Activated CD8-positive, alpha-beta T cell treated with anti-CD3 and anti-CD28 coated beads, Interleukin-2, amount 10 ng/mL, durations not matched to agents 7 days and 5 days (primary cell): ENCODE measurements around the gene DERL3. TPM values are rescaled to one million over a fixed set of nuclear protein-coding genes. Genes with fewer than 3 reads are reported as not detected.
A peak's percentile ranks its signal among the peaks of the same experiment; 100 is the strongest.

Experiments
- ATAC-seq: fragments of 150-1000 bp; cut with Tn5 transposase; one replicate; pipeline ENCODE4 v1.10.0; 2021; ENCODE audit warnings: moderate library complexity
- CTCF ChIA-PET: fragments of 350-600 bp; sonication (Branson Sonifier 250); formaldehyde crosslinking; loops from one replicate; lab custom pipeline; 2021; ENCODE audit warnings: antibody characterized with exemption; lab: Charles Lee
- POLR2A ChIA-PET: fragments of 350-600 bp; sonication (Branson Sonifier 250); formaldehyde crosslinking; loops from one replicate; lab custom pipeline; 2021; ENCODE audit warnings: antibody characterized with exemption; lab: Charles Lee
- DNase-seq: peaks from one replicate; pipeline ENCODE4 v3.0.0-alpha.2; 2020
- H3K27ac Mint-ChIP-seq: one replicate; pipeline ENCODE4 v1.8.0; 2021; ENCODE audit warnings: mild to moderate bottlenecking, mixed read lengths
- H3K27me3 Mint-ChIP-seq: one replicate; pipeline ENCODE4 v1.8.0; 2021; ENCODE audit warnings: low read depth, mixed read lengths
- H3K36me3 Mint-ChIP-seq: one replicate; pipeline ENCODE4 v1.8.0; 2021; ENCODE audit warnings: low read depth, mixed read lengths
- H3K4me1 Mint-ChIP-seq: one replicate; pipeline ENCODE4 v1.8.0; 2021; ENCODE audit warnings: low read depth, mixed read lengths
- H3K4me3 Mint-ChIP-seq: one replicate; pipeline ENCODE4 v1.8.0; 2021; ENCODE audit warnings: mild to moderate bottlenecking, mixed read lengths
- H3K9me3 Mint-ChIP-seq: one replicate; pipeline ENCODE4 v1.8.0; 2022; ENCODE audit warnings: mixed read lengths; ENCODE audit not compliant: insufficient read depth
- total RNA-seq, 2 experiments: library from RNA; stranded (reverse); gene quantifications; one replicate each; pipeline ENCODE4 v1.2.3, GENCODE V29; 2021

The DERL3 gene
- total RNA-seq, 2 experiments from 2014 or later = 8.1 to 10.0 TPM

DNA sequence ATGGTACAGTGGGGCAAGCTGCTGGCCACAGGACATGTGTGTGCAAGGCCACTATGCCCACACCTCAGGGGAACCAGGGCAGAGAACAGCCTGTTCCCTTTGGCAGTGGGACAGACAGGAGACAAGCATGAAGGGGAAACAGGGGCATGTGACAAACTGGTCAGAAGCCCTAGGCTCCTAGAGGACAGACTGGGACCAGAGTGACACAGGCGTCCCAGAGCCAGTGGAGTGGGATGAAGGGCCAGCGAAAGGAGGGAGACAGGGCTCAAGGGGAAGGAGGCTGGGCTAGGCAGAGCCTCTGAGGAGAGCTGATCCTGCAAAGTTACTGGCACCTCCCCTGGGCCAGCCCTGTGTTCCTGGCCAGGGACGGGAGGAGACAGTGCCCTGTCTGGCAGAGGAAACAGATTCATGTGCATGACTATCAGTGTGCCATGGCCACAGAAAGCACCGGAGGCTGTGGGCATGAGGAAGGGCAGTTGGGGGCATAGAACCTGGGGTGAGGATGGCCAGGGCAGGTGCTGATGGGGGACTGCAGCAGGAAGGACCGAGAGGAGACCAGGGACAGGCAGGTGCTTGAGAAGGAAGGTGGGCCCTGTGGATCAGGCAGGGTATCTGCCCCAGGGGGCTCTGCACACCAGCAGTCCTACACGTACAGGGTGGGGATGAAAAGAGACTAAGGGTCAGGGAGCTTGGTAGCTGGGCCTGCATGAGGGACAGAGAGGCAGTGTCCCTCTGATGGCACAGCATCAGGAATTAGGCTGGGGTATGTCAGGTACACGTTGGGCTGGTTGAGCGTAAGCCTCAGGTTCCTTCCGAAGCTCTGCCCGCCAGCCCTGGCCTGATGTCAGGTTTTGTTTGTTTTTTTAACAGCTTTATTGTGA lies 9.8 kb downstream of the DERL3 start:
- H3K9me3 Mint-ChIP-seq = no peaks in the 10 kb centered on the region
- no peak overlapping the region for H3K4me3 Mint-ChIP-seq
- DNase-seq (no peak), ATAC-seq (no peak)
- no peaks in the 10 kb centered on the region for H3K27me3 Mint-ChIP-seq
- H3K4me1 Mint-ChIP-seq = peaks cover 25% of the 10 kb centered on the region
- ChIA-PET POLR2A (interaction anchor here (0.6 kb wide), 1 partner anchor 184 kb away, joined by 3 read pairs; no protein-coding TSS in a partner anchor), CTCF (interaction anchor here (0.9 to 1.2 kb wide), 2 partner anchors 8 to 65 kb away, joined by 3 to 5 read pairs; partner anchors contain the start of gene MIF)
- peak overlapping the region; percentile 69 for H3K27ac Mint-ChIP-seq
- peaks cover 52% of the 10 kb centered on the region for H3K36me3 Mint-ChIP-seq

DNA sequence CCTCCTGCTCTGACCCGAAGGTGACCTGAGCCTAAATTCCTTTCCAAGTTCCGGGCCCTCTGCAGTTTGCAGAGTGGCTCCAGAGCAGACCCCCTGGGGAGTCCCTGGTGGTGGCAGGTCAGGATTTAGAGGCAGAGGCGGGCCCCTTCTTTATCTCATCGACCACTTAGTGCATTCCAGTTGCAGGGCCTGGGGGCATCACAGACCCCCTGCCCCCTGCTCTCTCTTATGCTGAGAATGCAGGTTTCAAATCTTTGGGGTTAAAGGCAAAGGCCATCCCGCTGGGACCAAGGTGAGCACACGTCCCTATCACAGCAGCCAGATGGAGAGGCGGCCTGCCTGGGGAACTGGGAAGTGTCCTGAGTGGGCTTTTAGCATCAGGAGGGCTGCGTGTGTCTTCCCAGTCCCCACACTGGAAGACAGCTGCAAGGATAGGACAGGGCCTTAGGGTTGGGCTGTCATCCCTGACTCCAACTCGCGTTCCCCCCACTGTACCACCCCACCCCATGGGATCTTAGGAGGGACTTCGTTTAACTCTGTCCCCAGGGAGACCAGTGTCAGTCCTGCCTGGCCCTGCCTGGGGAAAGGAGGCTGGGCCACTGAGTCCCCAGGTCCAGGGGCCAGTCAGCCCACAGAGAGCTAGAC lies 11.3 kb downstream of the DERL3 start:
- Mint-ChIP-seq H3K9me3 (no peaks in the 10 kb centered on the region), H3K27ac (peak overlapping the region; percentile 69), H3K36me3 (peaks cover 67% of the 10 kb centered on the region), H3K27me3 (no peaks in the 10 kb centered on the region), H3K4me3 (no peak overlapping the region), H3K4me1 (peaks cover 37% of the 10 kb centered on the region)
- ChIA-PET CTCF (no interaction called here), POLR2A (no interaction called here)
- DNase-seq (no peak), ATAC-seq (no peak)

DNA sequence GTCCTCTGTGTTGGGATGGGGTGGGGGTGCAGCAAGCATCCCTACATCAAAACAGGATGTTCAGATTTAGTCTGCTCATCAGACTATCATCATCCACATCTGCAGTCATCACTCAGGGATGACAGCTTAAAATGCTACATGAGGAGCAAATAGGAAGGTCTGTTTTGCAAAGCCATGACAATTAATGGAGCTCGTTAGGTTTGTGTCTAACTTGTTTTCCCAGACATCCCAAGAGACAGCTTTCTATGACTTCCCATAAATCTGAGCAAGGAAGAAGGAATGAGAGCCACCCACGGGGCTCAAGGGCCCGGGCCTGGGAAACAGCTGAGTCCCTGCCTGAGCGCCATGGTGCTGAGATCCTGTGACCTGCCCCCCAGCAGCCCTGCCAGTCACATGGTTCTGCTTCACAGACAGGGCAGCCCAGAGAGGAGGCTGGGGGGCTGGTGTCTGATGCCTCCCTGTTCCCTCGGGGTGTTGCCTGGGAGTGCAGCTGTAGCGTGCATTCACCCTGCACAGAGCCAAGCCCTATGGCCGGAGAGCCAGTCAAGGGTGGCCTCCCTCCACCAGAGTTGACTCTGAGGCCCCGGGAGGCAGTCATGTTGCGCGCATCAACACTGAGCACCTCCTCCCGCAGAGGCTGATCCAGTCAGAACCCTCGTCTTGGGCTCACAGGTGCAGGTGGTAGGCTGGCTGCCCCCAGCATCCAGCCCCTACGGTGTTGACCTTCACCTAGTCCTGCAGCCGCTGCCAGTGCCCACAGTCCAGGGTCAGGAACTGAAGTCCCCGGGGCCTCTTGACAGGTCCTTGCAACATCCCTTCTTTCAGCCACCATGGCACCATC lies 12.1 kb downstream of the DERL3 start:
- no peak for ATAC-seq
- peak overlapping the region; percentile 94 for H3K27ac Mint-ChIP-seq
- H3K36me3 Mint-ChIP-seq = peaks cover 74% of the 10 kb centered on the region

DNA sequence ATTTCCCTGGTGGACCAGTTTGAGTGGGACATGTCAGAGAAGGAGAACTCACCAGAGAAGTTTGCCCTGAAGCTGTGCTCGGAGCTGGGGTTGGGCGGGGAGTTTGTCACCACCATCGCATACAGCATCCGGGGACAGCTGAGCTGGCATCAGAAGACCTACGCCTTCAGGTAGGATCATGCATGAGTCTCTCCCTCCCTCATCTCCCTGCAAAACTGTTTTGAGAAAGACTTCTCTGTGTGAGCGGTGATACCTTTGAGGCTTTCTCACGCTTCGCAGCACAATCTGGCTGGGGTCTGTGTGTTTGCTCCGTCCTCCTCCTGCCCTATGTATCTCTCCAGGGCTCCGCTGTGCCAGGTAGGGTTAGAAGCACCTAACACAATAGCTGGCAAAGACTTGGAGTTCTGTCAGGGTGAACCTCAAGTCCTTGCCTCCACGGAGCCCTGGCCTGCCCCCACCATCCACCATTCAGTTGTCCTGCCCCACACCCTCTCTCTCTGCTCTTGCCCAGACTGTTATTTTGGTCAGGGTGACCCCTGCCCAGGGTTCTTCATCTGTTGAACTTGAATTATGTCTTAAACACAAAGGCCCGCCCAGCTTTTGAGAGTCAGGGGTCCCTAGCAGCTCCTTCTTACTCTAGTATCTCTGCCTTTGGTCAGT lies 13.4 kb downstream of the DERL3 start:
- no peak for DNase-seq
- ChIA-PET POLR2A (no interaction called here), CTCF (interaction anchor here (1.2 kb wide), 1 partner anchor 69 kb away, joined by 3 read pairs; the partner anchor contains the start of gene MIF)
- peak overlapping the region; percentile 94 for H3K27ac Mint-ChIP-seq
- no peak for ATAC-seq
- H3K9me3 Mint-ChIP-seq = no peaks in the 10 kb centered on the region
- no peak overlapping the region for H3K4me3 Mint-ChIP-seq
- peaks cover 80% of the 10 kb centered on the region for H3K36me3 Mint-ChIP-seq
- H3K4me1 Mint-ChIP-seq = peaks cover 55% of the 10 kb centered on the region
- no peaks in the 10 kb centered on the region for H3K27me3 Mint-ChIP-seq

More for the DNA sequence above, 12.1 kb downstream of the DERL3 start:
- Mint-ChIP-seq H3K9me3 (no peaks in the 10 kb centered on the region), H3K27me3 (no peaks in the 10 kb centered on the region), H3K4me1 (peaks cover 44% of the 10 kb centered on the region), H3K4me3 (no peak overlapping the region)
- ChIA-PET POLR2A (interaction anchor here (1.1 kb wide), 1 partner anchor 12 kb away, joined by 3 read pairs; no protein-coding TSS in a partner anchor), CTCF (no interaction called here)
- DNase-seq = no peak

DNA sequence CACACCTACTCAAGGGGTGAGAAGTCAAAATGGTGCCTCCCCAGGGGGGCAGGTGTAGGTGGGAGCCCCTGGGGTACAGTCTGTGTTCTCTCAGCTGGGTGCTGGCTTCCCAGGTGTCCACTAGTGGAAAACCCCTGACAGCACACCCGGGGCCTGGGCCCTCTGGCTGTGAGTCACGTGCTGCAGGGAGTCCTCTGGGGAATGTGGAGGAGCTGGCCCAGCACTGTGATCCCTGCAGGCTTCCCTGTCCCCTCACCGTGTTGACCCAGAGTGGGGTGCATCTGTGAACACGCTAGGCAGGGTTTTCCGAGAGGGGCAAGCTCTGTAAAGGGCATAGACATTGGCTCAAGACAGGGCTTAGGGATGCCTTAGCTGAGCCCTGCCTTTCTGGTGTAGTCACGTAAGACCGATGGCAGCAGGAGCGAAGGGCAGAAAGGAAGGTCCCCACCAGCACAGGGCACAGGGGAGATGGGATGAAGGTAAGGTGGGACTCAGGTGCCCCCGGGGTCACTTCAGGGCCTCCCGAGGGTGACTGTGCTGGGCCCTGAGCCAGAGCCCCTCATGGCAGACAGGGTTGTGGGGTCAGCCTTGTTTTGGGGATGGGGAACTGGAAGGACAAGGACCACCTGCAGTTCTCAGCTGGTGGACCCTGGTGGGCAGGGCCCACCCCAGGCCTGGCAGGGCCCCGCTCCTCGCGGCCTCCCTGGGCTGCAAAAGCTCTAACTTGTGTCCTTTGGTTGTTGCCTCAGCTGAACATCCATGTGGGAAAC lies 14.1 kb downstream of the DERL3 start:
- ATAC-seq (no peak), DNase-seq (no peak)
- ChIA-PET CTCF (interaction anchor here (1.2 to 2.5 kb wide), 3 partner anchors 25 to 70 kb away, joined by 3 to 7 read pairs (median 3); partner anchors contain the start of genes MIF and SLC2A11), POLR2A (no interaction called here)
- H3K4me1 Mint-ChIP-seq = peaks cover 59% of the 10 kb centered on the region
- H3K9me3 Mint-ChIP-seq = no peaks in the 10 kb centered on the region
- peak overlapping the region; percentile 94 for H3K27ac Mint-ChIP-seq
- no peaks in the 10 kb centered on the region for H3K27me3 Mint-ChIP-seq
- H3K4me3 Mint-ChIP-seq = no peak overlapping the region
- H3K36me3 Mint-ChIP-seq = peaks cover 78% of the 10 kb centered on the region

DNA sequence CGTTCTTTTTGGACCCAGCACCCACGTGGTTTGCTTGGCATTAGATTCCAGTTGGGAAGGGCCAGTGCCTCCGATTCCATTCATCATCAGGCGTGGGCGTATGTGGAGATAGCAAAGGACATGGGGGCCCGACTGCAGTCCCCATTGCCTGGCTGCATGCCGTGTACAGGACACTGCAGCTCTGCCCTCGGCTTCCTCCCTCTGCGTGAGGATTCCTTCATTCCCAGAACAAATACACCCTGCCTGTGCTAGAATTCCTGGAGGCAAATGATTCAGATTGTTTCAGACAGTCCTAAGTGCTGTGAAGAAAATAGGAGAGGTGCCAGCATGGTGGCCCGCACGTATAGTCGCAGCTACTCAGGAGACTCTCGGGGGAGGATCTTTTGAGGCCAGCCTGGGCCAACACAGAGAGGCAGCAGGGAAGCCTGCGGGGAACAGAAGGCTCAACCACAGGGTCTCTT lies 15.4 kb downstream of the DERL3 start:
- no peak for DNase-seq
- ChIA-PET POLR2A (no interaction called here), CTCF (interaction anchor here (2.5 kb wide), 1 partner anchor 27 kb away, joined by 7 read pairs; no protein-coding TSS in a partner anchor)
- H3K4me3 Mint-ChIP-seq = no peak overlapping the region
- peak overlapping the region; percentile 78 for H3K27ac Mint-ChIP-seq
- peaks cover 68% of the 10 kb centered on the region for H3K4me1 Mint-ChIP-seq
- H3K9me3 Mint-ChIP-seq = no peaks in the 10 kb centered on the region
- H3K36me3 Mint-ChIP-seq = peaks cover 81% of the 10 kb centered on the region
- H3K27me3 Mint-ChIP-seq = no peaks in the 10 kb centered on the region
- no peak for ATAC-seq

DNA sequence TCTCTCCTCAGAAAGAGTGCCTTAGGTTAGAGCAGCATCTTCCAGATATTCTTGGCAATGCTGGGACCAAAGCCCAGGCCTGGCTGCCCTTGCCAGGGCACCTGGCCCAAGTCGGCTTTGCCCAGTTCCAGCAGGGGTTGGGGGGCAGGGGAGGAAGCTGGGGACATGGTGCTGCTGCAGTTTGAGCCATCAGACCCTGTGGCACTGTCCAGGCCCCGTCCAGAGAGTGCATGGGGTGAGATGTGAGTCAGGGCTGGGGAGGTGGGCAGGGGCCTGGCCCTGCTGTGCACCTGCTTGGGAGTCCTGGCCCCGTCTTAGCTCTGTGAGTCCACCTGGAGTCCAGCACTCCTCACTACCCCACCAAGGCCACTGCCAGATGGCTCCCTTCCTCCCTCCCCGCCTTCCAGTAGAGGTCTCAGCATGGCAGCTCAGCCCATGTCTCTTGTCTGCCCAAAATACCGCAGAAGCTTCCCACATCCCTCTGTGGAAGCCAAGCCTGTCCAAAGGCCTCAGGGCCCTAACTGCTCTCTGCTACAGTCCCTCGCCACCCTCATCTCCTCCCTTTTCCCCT lies 16.6 kb downstream of the DERL3 start:
- no peaks in the 10 kb centered on the region for H3K9me3 Mint-ChIP-seq
- peak overlapping the region; percentile 85 for H3K27ac Mint-ChIP-seq
- DNase-seq (no peak), ATAC-seq (no peak)
- no peaks in the 10 kb centered on the region for H3K27me3 Mint-ChIP-seq
- peaks cover 68% of the 10 kb centered on the region for H3K4me1 Mint-ChIP-seq
- no peak overlapping the region for H3K4me3 Mint-ChIP-seq
- ChIA-PET POLR2A (interaction anchor here (0.9 to 1.2 kb wide), 2 partner anchors 35 to 71 kb away, joined by 3 to 4 read pairs; partner anchors contain the start of gene SLC2A11), CTCF (interaction anchor here (1.2 to 2.8 kb wide), 4 partner anchors 28 to 72 kb away, joined by 4 to 15 read pairs (median 5); partner anchors contain the start of gene MIF)
- peaks cover 82% of the 10 kb centered on the region for H3K36me3 Mint-ChIP-seq

DNA sequence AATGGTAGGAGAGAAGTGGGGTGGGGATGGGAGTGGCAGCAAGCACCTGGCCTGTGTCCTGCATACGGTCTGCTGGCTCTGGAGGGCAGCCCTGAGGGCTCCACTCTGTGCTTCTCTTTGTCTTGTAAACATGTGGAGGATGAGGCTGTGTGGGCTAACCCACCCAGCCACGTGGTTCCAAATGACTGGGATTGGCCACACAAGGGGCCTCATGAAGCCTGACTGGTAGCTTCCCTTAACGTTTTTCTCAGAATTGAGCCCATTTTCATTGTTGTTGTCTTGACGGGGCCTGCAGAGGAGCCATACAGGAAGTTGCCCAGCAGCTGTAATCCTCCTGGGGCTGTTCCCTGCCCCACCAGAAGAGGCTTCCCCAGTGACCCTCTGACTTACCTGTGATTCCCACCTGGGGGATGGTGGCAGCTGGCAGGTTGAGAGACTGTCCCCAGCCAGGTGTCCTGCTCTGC lies 18.0 kb downstream of the DERL3 start:
- Mint-ChIP-seq H3K9me3 (no peaks in the 10 kb centered on the region), H3K36me3 (peaks cover 82% of the 10 kb centered on the region), H3K4me3 (peak overlapping the region; percentile 41), H3K27ac (peak overlapping the region; percentile 97), H3K4me1 (peaks cover 58% of the 10 kb centered on the region), H3K27me3 (no peaks in the 10 kb centered on the region)
- DNase-seq = peak; percentile 84
- ATAC-seq = peak; percentile 89
- ChIA-PET POLR2A (interaction anchor here (0.6 to 2.0 kb wide), 5 partner anchors 15 to 74 kb away, joined by 3 to 12 read pairs (median 4); partner anchors contain the start of genes MIF, SLC2A11 and SMARCB1), CTCF (interaction anchor here (0.8 to 2.8 kb wide), 9 partner anchors 9 to 74 kb away, joined by 3 to 15 read pairs (median 4); partner anchors contain the start of genes C22orf15, DERL3, MIF and SLC2A11)

DNA sequence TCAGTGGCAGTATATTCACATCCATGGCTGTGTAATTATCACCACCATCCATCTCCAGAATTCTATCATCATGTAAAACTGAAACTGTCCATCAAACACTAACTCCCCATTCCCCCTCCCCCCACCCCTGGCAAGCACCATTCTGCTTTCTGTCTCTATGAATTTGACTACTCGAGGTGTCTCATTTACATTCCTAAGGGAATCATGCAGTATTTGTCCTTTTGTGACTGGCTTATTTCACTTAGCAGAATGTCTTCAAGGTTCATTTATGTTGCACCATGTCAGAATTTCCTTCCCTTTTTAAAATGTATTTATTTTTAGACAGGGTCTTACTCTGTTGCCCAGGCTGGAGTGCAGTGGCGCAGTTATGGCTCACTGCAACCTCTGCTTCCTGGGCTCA lies 20.3 kb downstream of the DERL3 start:
- no peak for ATAC-seq
- H3K4me1 Mint-ChIP-seq = peaks cover 41% of the 10 kb centered on the region
- H3K27ac Mint-ChIP-seq = peak overlapping the region; percentile 16
- DNase-seq = no peak
- ChIA-PET POLR2A (no interaction called here), CTCF (no interaction called here)
- no peaks in the 10 kb centered on the region for H3K27me3 Mint-ChIP-seq
- no peak overlapping the region for H3K4me3 Mint-ChIP-seq
- H3K36me3 Mint-ChIP-seq = peaks cover 73% of the 10 kb centered on the region
- H3K9me3 Mint-ChIP-seq = no peaks in the 10 kb centered on the region

DNA sequence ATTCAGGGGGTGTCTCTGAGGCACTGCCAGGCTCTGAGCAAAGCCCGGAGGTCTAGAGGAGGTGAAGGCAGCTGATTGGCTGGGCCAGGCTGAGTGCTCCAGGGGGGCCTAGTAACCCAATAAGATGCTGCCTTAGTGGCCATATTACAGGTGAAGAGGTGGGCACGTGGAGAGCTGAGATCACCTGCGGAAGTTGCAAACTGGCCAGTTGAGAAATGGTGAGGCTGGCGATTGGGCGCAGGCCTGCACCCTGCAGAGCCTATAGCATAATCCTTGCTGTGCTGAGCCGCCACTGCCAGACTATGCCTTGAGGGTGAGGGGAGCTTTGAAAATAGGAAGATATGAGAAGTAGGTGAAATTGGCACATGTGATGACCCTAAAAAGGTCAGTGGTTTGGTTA lies 21.7 kb downstream of the DERL3 start:
- ChIA-PET CTCF (no interaction called here), POLR2A (no interaction called here)
- Mint-ChIP-seq H3K4me3 (no peak overlapping the region), H3K27me3 (no peaks in the 10 kb centered on the region), H3K4me1 (peaks cover 31% of the 10 kb centered on the region), H3K9me3 (no peaks in the 10 kb centered on the region), H3K36me3 (peaks cover 68% of the 10 kb centered on the region), H3K27ac (no peak overlapping the region)
- DNase-seq (no peak), ATAC-seq (no peak)
